Stimulated activated CD4-positive, alpha-beta T cell treated with anti-CD3 and anti-CD28 coated beads, Interleukin-1b, Interleukin-23, amount 100 ng/mL, for 4 hours (primary cell): ENCODE results near the gene EMP2.
"Not testable (repeated sequence)": the region's sequence is repeated elsewhere in the genome, so short reads cannot be mapped to it uniquely, and the experiment has no call there.

Source experiments
- DNase-seq, 2 donors: peaks; one replicate each; pipeline ENCODE4 v3.0.0-alpha.2; 2020; ENCODE audit warnings: low read depth in 2 of 2

Gene EMP2

DNA sequence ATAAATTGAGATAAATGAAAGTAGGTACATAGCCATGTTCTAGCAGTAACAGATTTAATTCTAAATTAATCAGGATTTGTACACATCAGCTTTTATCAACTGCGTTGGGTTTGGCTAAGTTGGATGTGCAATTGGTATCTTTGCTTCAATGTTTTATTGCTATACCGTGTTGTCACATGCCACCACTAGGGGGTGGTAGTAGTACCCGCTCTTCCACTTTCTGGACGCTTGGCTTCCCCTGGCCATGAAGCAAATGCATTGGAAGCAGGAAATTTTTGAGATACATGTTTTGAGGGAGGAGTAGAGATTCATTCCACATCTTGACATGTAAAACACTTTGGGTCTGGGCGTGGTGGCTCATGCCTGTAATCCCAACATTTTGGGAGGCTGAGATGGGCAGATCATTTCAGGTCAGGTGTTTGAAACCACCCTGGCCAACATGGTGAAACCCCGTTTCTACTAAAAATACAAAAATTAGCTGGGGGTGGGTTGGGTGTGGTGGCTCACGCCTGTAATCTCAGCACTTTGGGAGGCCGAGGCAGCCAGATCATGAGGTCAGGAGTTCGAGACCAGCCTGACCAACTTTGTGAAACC, 58.6 kb downstream of the EMP2 start:
- DNase-seq = peak in 1 of 2 donors; percentile 16

DNA sequence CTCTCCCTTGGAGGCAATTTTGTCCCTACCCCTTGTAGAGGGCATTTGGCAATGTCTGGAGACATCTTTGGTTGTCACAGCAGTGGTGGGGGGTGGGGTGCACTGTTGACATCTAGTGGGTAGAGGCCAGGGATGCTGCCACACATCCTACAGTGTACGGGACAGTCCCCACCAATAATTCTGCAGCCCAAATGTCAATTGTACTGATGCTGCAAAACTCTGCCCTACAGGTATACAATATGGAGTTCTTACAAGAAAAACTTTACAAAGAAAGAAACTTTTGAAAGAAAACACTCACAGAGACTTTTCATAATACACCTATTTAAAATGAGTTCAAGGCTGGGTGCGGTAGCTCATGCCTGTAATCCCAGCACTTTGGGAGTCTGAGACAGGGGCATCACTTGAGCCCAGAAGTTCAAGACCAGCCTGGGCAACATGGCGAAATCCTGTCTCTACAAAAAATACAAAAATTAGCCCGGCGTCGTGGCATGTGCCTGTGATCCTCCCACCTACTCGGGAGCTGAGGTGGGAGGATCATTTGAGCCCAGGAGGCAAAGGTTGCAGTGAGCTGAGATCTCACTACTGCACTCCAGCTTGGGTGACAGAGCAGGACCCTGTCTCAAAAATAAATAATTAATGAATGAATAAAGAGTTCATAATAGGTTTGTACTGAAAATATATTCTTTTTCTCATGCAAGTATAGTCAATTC, 59.4 kb downstream of the EMP2 start:
- no peak for DNase-seq

DNA sequence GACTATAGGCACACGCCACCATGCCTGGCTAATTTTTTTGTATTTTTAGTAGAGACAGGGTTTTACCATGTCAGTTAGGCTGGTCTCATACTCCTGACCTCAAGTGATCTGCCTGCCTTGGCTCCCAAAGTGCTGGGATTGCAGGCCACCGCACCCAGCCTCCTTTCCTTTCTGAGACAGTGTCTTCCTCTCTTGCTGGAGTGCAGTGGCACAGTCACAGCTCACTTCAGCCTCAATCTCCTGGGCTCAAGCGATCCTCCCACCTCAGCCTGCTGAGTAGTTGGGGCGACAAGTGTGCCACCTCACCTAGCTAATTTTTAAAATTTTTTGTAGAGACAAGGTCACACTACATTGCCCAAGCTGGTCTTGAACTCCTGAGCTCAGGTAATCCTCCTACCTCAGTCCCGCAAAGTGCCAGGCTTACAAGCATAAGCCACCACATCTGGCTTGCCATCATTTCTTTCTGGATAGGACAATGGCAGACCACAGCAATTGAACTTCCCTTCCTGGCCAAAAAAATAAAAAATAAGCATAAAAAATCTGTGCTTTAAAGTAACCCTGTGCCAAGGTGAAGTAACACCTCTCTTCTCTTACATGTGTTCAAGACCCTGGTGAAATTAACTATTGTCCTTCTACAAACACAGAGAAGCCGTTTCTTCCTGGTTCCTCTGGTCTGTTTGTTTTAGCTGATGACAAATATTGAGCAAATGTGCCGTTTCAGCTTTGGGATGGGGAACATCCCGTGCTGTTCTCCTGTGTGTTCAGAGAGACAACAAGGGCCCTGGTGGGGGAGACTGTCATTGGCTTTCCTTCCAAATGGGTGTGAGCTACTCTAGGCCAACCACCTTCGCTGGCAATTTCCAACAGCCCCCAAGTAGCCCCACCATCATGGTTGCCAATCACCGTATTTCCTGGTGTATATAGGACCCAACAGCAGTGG, 60.2 kb downstream of the EMP2 start:
- no peak for DNase-seq

DNA sequence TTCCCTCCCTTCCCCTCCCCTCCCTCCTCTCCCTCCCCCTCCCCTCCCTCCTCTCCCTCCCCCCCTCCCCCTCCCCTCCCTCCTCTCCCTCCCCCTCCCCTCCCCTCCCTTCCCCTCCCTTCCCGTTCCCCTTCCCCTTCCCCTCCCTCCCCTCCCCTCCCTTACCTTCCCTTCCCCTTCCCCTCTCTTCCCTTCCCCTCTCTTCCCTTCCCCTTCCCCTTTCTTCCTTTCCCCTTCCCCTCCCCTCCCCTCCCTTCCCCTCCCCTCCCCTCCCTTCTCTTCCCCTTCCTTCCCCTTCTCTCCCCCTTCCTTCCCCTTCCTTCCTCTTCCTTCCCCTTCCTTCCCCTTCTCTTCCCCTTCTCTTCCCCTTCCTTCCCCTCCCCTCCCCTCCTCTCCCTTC, 61.1 kb downstream of the EMP2 start:
- no peak for DNase-seq

DNA sequence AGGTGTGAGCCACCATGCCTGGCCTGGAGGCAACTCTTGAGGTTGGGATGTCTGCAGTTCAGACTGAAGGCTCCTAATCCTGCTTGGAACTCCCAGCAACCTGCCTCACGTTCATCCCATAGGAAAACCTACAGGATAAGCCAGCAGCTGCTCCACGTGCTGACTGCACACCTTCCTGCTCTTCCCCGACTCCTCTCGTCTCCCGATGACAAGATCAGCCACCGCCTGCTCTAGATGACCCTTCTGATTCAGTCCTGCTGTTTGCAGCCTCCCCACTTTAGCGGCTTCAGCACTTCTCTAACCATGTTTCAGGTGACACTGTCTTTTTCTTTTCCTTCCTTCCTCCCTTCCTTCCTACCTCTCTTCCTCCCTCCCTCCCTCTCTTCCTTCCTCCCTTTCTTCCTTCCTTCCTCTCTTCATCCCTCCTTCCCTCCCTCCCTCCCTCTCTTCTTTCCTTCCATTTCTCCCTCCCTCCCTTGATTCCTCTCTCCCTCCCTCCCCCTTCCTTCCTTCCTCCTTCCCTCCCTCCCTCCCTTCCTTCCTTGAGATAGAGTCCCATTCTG, 61.8 kb downstream of the EMP2 start:
- no peak for DNase-seq

DNA sequence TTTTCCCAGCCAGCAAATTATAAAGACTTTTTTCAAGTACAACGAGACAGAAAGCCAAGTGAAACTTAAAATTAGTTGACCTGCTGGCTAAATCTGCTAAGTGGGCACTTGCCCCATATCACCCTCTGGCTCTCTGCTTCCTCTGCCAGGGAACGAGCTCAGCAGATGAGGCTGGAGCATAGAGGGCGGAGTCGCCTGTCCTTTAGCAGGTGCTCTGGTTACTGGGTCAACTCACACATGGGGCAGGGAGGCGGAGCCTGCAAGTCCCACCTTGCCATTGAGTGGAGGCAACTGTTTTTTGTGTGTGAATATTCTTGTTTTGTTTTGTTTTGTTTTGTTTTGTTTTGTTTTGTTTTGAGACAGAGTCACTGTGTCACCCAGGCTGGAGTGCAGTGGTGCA, 62.5 kb downstream of the EMP2 start:
- DNase-seq = no peak

DNA sequence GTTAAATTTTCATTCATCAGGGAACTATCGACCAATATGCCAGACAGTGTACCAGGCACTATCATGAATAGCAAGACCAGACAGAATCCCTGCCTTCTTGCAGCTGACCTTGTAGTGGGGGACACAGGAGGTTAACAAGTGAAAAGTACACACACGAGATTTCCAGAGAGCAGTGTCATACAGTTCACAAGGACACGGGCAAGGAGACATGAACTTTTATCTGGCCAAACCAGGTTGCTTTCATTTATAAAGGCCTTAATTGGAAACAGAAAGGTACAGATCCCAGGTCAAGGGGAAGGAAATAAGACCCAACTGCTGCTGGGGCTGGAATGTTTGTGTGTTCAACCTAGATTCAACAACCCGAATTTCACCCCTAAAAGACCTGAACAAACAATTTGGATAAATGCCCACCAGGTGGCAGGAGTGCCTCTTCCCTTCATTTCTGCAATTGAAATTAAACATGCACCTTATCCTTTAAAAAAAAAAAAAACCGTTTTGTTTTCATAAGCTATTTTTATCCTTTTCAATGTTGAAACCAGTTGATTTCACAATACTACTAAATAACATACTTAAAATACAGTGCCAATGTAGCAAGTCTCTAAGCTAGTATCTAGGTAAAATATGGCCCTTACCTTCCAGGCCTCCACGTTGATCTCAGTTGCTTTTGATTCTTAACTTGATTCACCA, 65.9 kb downstream of the EMP2 start:
- peak; percentile 9 to 22 for DNase-seq

DNA sequence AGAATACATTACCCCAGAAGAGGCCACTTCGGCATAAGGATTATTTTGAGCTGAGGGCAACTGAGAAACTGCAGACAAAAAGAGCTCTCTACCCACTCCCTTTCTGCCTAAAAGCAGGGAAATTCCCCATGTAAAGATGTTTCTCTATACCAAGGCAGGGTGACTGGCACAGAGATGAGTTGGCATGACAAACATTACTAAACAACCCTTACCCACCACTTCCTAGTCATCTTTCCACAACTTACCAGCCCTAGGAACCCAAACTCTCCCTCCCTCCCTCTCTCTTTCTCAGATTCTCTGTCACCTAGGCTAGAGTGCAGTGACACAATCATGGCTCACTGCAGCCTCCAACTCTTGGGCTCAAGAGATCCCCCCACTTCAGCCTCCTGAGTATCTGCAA, 68.6 kb downstream of the EMP2 start:
- no peak for DNase-seq

DNA sequence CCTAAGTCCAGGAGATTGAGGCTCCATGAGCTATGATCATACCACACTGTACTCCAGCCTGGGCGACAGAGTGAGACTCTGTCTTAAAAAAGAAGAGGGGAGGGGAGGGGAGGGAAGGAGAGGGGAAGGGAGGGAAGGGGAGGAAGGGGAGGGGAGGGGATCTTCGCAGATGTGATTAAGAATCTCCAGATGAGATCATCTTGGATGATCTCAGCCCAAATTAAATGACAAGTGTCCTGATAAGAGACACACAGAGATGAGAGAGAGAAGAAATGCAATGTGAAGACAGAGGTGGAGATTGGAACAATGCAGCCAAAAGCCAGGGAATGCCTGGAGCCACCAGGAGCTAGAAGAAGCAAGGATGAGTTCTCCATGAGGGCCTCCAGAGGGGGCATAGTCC, 70.1 kb downstream of the EMP2 start:
- DNase-seq = no peak

DNA sequence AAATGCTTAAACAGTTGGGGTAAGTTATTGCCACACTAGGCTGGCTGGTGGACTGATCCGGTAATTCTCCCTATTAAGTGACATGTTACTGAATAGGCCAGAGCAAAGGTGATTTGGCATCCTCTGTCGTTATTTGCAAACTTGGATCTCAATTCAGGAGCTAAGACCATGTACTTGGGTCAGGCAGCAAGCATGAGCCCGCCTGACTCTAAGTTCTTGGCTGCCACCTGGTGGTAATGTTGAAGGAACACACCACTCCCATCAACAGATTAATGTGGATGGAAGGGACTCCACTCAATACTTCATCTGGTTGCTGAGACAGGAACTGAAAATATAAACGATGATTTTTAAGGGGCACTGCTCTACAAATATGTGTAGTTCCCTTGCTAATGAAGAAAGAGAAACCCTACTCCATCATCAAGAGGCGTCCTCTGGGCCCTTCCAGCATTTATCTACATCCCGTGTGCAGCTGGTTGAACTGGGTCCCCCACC, 70.8 kb downstream of the EMP2 start:
- peak; percentile 17 to 54 for DNase-seq

DNA sequence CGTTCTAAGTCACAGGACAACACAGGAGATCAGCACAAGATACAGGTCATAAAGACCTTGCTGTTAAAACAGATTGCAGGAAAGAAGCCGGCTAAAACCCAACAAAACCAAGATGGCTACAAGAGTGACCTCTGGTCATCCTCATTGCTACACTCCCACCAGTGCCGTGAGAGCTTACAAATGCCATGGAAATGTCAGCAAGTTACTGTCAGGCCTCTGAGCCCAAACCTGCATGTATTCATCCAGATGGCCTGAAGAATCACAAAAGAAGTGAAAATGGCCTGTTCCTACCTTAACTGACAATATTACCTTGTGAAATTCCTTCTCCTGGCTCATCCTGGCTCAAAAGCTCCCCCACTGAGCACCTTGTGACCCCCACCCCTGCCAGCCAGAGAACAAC, 75.1 kb downstream of the EMP2 start:
- DNase-seq = not testable (repeated sequence)

DNA sequence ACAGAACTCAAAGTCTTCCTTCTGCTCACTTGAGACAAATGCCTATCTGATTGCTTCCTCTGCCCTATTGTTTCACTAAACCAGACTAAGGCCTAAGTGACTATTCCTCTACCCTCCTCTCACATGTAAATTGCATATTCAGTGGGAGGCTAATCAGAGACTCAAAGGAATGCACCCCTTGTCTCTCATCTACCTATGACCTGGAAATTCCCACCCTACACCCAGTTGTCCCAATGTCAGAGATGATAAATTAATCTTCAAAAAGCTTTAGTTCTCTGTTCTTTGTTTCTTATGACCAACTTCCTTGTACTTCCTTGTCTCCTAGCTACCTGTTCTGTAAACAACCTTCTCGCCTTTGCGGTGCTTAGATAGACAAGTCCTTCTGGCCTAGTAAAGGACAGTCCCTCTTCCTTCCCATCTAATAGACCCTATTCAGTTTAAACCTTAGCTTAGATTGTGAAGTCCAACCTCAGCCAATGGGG, 76.0 kb downstream of the EMP2 start:
- no peak for DNase-seq

DNA sequence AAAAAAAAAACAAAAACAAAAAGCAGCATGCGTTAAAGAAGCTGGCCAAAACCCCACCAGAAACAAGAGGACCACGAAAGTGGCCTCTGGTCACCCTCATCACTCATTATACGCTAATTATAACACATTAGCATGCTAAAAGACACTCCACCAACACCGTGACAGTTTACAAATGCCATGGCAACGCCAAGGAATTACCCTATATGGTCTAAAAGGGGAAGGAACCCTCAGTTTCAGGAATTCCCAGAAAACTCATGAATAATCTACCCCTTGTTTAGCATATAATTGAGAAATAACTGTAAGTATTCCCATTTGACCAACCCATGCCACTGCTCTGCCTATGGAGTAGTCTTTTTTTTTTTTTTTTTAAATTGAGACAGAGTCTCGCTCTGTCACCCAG, 77.6 kb downstream of the EMP2 start:
- DNase-seq = no peak

DNA sequence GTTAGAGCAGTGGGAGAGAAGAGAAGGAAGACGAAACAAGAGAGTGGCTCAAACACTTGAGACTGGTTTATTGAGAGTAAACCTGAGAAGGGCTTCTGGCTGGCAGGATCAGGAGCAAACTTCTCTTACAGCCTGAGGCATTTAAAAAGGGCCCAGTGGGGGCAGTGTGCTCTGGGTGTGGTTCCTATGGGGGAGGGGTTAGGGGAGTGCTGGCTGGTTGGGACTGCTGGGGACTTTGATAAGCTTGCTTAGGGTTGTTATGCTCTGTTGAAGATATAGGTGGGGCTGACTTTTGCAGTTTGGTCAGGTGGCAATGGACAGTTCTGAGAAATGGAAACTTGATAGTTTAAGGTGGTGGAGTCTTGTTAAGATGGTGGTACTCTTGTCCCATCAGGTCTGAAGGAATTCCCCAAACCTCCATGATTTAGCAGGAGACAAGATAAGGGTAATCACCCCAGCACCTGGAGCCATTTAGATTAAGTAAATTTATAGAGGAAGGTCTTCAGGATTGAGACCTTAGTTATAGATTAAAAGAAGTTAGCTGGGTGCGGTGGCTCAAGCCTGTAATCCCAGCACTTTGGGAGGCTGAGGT, 79.3 kb downstream of the EMP2 start:
- no peak for DNase-seq

DNA sequence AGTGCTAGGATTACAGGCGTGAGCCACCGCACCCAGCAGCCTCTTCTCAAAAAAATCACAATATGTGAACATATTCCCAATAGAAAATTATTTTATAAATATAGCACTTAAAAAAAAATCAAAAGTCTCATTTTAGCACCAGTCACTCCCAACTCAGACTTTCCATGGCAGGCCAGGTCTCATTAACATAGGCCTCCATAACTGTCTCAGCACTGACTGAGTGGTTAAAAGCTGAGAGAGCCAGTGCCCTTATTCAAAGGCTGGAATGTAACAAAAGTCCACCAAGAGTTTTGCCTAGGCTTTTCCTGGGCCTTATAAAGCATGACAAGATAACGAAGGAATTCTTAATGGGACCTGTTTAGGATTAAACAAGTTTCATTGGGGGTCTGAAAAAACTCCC, 79.8 kb downstream of the EMP2 start:
- no peak for DNase-seq

DNA sequence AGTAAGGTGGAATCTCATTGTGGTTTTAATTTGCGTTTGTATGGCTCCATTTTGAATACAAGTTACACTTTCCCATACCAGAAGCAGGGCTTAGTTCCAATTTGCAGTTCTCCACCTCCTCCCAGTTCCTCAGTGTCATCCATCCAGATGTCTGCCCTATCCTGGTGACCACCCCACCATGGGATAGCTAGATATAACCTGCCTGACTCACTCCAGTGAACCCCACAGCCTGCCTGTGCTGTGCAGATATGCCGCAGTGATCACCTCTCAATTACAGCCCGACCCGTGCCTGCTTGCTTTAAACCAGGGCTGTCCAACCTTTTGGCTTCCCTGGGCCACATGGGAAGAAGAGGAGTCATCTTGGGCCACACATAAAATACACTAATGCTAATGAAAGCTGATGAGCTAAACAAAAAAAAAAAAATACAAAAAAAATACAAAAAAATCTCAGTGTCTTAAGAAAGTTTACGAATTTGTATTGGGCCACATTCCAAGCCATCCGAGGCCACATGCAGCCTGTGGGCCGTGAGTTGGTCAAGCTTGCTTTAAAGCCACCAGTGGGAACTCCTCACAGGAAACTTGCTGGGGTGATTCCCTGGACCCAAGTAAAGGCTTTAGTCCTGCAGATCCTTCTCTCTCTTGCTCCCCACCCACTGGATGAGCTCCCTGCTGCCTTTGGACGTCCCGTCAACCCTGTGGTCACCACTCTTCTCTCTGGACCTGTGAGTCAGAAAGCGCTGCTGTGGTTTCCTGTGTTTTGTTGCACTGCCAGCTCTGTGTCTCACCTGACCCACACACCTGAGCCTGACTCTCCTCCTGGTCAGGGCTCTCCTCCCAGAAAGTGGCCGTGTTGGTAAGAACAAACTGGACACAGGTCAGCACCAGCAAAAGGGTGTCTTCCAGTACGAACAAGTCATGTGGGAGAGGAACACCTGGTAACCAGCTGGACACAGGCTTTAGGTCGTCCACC, 83.0 kb downstream of the EMP2 start:
- DNase-seq = no peak

DNA sequence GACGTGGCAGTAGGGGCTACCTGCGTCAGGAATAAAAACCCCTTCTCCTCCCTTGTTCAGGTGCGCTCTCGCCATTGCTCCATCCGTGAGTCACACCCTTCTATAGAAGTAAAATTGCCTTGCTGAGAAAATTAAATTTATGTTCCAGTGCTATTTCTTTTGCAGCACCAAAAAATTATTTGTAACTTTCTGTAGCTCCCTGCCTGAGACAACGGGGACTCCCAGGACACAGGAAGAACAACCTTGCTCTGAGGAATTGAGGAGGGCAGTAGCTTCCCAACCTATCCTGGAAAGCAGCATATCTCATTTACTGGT, 85.4 kb downstream of the EMP2 start:
- no peak for DNase-seq

DNA sequence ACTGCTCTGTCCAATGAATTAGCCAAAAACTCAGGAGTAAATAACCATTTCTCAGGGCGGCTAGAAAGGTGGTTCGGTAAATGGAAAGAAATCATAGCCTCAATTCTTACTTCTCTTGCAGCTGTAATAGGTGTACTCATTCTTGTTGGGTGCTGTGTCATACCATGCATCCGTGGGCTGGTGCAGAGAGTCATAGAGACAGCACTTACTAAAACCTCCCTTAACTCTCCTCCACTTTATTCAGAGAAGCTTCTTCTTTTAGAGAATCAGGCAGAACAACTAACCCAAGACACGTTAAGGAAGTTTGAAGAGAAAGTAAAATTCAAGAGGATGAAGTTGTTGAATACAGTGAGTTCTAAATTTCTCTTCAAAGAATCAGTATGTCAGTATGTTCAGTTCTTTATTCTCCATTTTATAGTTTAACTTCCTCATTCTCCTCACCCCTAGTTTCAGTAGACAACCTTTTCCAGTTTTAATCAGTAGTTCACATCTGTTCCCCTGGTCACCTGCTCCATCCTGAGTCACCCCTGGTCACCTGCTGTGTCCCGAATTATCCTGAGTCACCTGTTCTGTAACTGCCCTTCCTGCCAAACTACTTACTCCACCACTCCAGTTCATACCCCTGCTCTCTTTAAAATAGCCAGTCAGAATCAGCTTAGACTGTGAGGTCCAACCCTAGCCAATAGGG, 85.9 kb downstream of the EMP2 start:
- DNase-seq = no peak

DNA sequence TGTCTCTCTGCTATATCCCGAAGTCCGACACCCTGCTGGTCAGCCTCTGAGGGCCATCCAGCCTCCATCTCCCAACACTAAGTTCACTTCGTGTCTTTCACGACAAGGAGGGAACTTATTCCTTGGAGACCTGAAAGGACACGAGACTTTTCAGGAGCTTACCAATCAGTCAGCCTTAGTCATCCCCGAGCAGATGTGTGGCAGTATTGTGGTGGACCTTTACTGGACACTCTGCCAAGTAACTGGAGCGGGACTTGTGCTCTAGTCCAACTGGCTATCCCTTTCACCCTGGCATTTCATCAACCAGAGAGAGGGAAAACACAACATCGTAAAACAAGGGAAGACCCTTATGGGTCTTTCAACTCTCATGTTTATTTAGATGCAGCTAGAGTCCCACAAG, 87.1 kb downstream of the EMP2 start:
- no peak for DNase-seq

DNA sequence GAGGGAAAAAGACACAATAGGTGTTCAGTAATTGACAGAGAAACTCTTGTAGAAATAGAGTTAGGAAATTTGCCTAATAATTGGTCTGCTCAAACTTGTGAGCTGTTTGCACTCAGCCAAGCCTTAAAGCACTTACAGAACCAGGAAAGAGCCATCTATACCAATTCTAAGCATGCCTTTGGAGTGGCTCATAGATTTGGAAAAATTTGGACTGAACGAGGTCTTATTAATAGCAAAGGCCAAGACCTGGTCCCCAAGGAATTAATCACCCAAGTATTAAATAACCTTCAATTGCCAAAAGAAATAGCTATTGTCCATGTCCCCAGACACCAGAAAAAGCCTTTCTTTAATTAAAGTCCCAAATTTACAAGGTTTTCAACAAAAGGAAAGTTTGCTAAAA, 90.3 kb downstream of the EMP2 start:
- DNase-seq = no peak
